WTC11 (cell line): Measurements from ENCODE around the gene CEBPB. TPM values are rescaled to one million over a fixed set of nuclear protein-coding genes. Genes with fewer than 3 reads are reported as not detected.
A peak's percentile ranks its signal among the peaks of the same experiment; 100 is the strongest.

Source experiments
- ATAC-seq: fragments of 200-7000 bp; cut with Tn5 transposase; 2 replicates; pipeline ENCODE4 v1.10.0; 2021; ENCODE audit warnings: mild to moderate bottlenecking, moderate library complexity
- CTCF ChIA-PET: fragments of 300-600 bp; sonication (Branson Sonifier 250); formaldehyde crosslinking; loops from one replicate; lab custom pipeline; 2021; ENCODE audit warnings: antibody characterized with exemption; lab: Charles Lee
- POLR2A ChIA-PET: fragments of 350-600 bp; sonication (Branson Sonifier 250); formaldehyde crosslinking; loops from one replicate; lab custom pipeline; 2021; ENCODE audit warnings: antibody characterized with exemption; lab: Charles Lee
- DNase-seq: peaks from one replicate; pipeline ENCODE4 v3.0.0; 2021; ENCODE audit warnings: low spot score
- H3K27ac Mint-ChIP-seq: 2 replicates; pipeline ENCODE4 v1.8.0; 2021; ENCODE audit warnings: mixed read lengths
- H3K27me3 Mint-ChIP-seq: 2 replicates; pipeline ENCODE4 v1.8.0; 2021; ENCODE audit warnings: low read depth, mild to moderate bottlenecking, moderate library complexity, mixed read lengths
- H3K36me3 Mint-ChIP-seq: 2 replicates; pipeline ENCODE4 v1.8.0; 2021; ENCODE audit warnings: mixed read lengths
- H3K4me1 Mint-ChIP-seq: 2 replicates; pipeline ENCODE4 v1.8.0; 2022; ENCODE audit warnings: mixed read lengths
- H3K4me3 Mint-ChIP-seq: 2 replicates; pipeline ENCODE4 v1.8.0; 2021; ENCODE audit warnings: mild to moderate bottlenecking, moderate library complexity, mixed read lengths
- H3K9me3 Mint-ChIP-seq: 2 replicates; pipeline ENCODE4 v1.8.0; 2021; ENCODE audit warnings: mixed read lengths
- CTCF ChIP-seq: fragments of 200-600 bp; IDR thresholded peaks from 2 replicates; pipeline ENCODE4 v1.8.0; 2022; ENCODE audit warnings: antibody characterized with exemption
- E2F5 ChIP-seq: sonication (generic); formaldehyde crosslinking; IDR thresholded peaks from 2 replicates; pipeline ENCODE4 v1.8.1; 2022; ENCODE audit warnings: mild to moderate bottlenecking, moderate library complexity, missing genetic modification reagents
- ESRRA ChIP-seq: sonication (generic); formaldehyde crosslinking; IDR thresholded peaks from 2 replicates; pipeline ENCODE4 v1.8.1; 2022; ENCODE audit warnings: mild to moderate bottlenecking, missing genetic modification reagents, borderline replicate concordance
- GTF2I ChIP-seq: fragments of 250-450 bp; sonication (Bioruptor Pico); conservative IDR thresholded peaks from 2 replicates; pipeline ENCODE4 v1.4.0; 2021; ENCODE audit warnings: mild to moderate bottlenecking
- HMGA2 ChIP-seq: fragments of 250-450 bp; sonication (Bioruptor Pico); IDR thresholded peaks from 2 replicates; pipeline ENCODE4 v1.4.0; 2021; ENCODE audit warnings: mild to moderate bottlenecking, moderate library complexity
- JUN ChIP-seq: sonication (generic); formaldehyde crosslinking; IDR thresholded peaks from 2 replicates; pipeline ENCODE4 v1.8.0; 2023; ENCODE audit warnings: mild to moderate bottlenecking, missing genetic modification reagents
- MAX ChIP-seq: sonication (generic); formaldehyde crosslinking; IDR thresholded peaks from 2 replicates; pipeline ENCODE4 v1.8.0; 2022; ENCODE audit warnings: mild to moderate bottlenecking, missing genetic modification reagents
- MYBL2 ChIP-seq: sonication (generic); formaldehyde crosslinking; IDR thresholded peaks from 2 replicates; pipeline ENCODE4 v1.8.1; 2023; ENCODE audit warnings: mild to moderate bottlenecking, moderate library complexity, missing genetic modification reagents
- NR3C1 ChIP-seq: sonication (generic); formaldehyde crosslinking; conservative IDR thresholded peaks from 2 replicates; pipeline ENCODE4 v1.8.1; 2023; ENCODE audit warnings: low read depth, mild to moderate bottlenecking, missing genetic modification reagents
- PRDM15 ChIP-seq: sonication (generic); formaldehyde crosslinking; IDR thresholded peaks from 2 replicates; pipeline ENCODE4 v1.8.0; 2022; ENCODE audit warnings: missing genetic modification reagents
- SMAD4 ChIP-seq: sonication (generic); formaldehyde crosslinking; IDR thresholded peaks from 2 replicates; pipeline ENCODE4 v1.8.0; 2022; ENCODE audit warnings: mild to moderate bottlenecking, missing genetic modification reagents
- SOX15 ChIP-seq: fragments of 250-450 bp; sonication (Bioruptor Pico); IDR thresholded peaks from 2 replicates; pipeline ENCODE4 v1.9.0; 2021; ENCODE audit warnings: mild to moderate bottlenecking
- SP1 ChIP-seq: sonication (generic); formaldehyde crosslinking; conservative IDR thresholded peaks from 2 replicates; pipeline ENCODE4 v1.8.1; 2022; ENCODE audit warnings: missing genetic modification reagents
- TCF7 ChIP-seq: sonication (generic); formaldehyde crosslinking; IDR thresholded peaks from 2 replicates; pipeline ENCODE4 v1.8.0; 2022; ENCODE audit warnings: mild to moderate bottlenecking, low read depth, missing genetic modification reagents, moderate library complexity
- TEAD1 ChIP-seq: sonication (generic); formaldehyde crosslinking; IDR thresholded peaks from 2 replicates; pipeline ENCODE4 v1.8.0; 2022; ENCODE audit warnings: mild to moderate bottlenecking, missing genetic modification reagents
- ZMAT4 ChIP-seq: fragments of 250-450 bp; sonication (Bioruptor Pico); IDR thresholded peaks from 2 replicates; pipeline ENCODE4 v1.9.0; 2021; ENCODE audit warnings: mild to moderate bottlenecking
- ZNF281 ChIP-seq: sonication (generic); formaldehyde crosslinking; IDR thresholded peaks from 2 replicates; pipeline ENCODE4 v1.8.0; 2023; ENCODE audit warnings: mild to moderate bottlenecking, missing genetic modification reagents
- ZNF317 ChIP-seq: sonication (generic); formaldehyde crosslinking; IDR thresholded peaks from 2 replicates; pipeline ENCODE4 v1.8.1; 2023; ENCODE audit warnings: low read depth, mild to moderate bottlenecking, moderate library complexity, missing genetic modification reagents, borderline replicate concordance
- ZNF425 ChIP-seq: fragments of 250-450 bp; sonication (Bioruptor Pico); conservative IDR thresholded peaks from 2 replicates; pipeline ENCODE4 v1.9.0; 2021; ENCODE audit warnings: mild to moderate bottlenecking
- ZNF671 ChIP-seq: fragments of 250-450 bp; sonication (Bioruptor Pico); IDR thresholded peaks from 2 replicates; pipeline ENCODE4 v1.8.0; 2021; ENCODE audit warnings: mild to moderate bottlenecking
- total RNA-seq: library from RNA; stranded (reverse); gene quantifications from 3 replicates; pipeline ENCODE4 v1.2.3, GENCODE V29; 2021

Gene CEBPB
- total RNA-seq, 1 experiment from 2014 or later = 29.1 TPM

- TF ChIP-seq SOX15 (CRISPR knock-in tag) (no peak), SP1 (CRISPR knock-in tag) (no peak), TCF7 (CRISPR knock-in tag) (no peak), MAX (no peak), ZNF671 (CRISPR knock-in tag) (no peak), TEAD1 (no peak), NR3C1 (no peak), ZNF281 (CRISPR knock-in tag) (no peak), E2F5 (CRISPR knock-in tag) (no peak), ZNF425 (CRISPR knock-in tag) (no peak), PRDM15 (CRISPR knock-in tag) (no peak), ZNF317 (CRISPR knock-in tag) (no peak), JUN (CRISPR knock-in tag) (no peak), GTF2I (CRISPR knock-in tag) (no peak), MYBL2 (CRISPR knock-in tag) (no peak), ESRRA (CRISPR knock-in tag) (no peak), CTCF (no peak), ZMAT4 (CRISPR knock-in tag) (no peak), SMAD4 (no peak), HMGA2 (CRISPR knock-in tag) (no peak)
- Mint-ChIP-seq H3K27ac (peak overlapping the region; percentile 93), H3K9me3 (no peaks in the 10 kb centered on the region), H3K4me3 (no peak overlapping the region), H3K4me1 (peaks cover 64% of the 10 kb centered on the region), H3K27me3 (no peaks in the 10 kb centered on the region), H3K36me3 (peaks cover 25% of the 10 kb centered on the region)
- no peak for DNase-seq
- CTCF ChIA-PET = interaction anchor here (1.8 to 2.0 kb wide), 2 partner anchors 23 to 25 kb away, joined by 6 read pairs; no protein-coding TSS in a partner anchor
- ATAC-seq = no peak
- POLR2A ChIA-PET = no interaction called here
Measured at GRCh38 chr20:50146214-50146613, 44.4 kb upstream of the CEBPB start.
